ENCODE results near the gene ME1.

GRCh38 chr6:83260577-83260976, 170.3 kb downstream of the ME1 start:
- TF ChIP-seq CTCF (tag by site-specific recombination; IDR thresholded peaks at IDR 0.05) (no peak), REST (tag by site-specific recombination; IDR thresholded peaks at IDR 0.05) (no peak), ZNF549 (tag by site-specific recombination; IDR thresholded peaks at IDR 0.05) (no peak), ZBTB20 (tag by site-specific recombination; IDR thresholded peaks at IDR 0.05) (no peak), ZNF792 (tag by site-specific recombination; IDR thresholded peaks at IDR 0.05) (no peak), ZNF324 (tag by site-specific recombination; IDR thresholded peaks at IDR 0.05) (no peak), ZNF140 (tag by site-specific recombination; IDR thresholded peaks at IDR 0.05) (no peak), ZFP37 (tag by site-specific recombination; IDR thresholded peaks at IDR 0.05) (no peak), ZNF623 (tag by site-specific recombination; IDR thresholded peaks at IDR 0.05) (no peak), ZNF776 (tag by site-specific recombination; IDR thresholded peaks at IDR 0.05; ENCODE audit: borderline replicate concordance) (no peak), ZNF707 (tag by site-specific recombination; IDR thresholded peaks at IDR 0.05) (no peak), ZNF121 (tag by site-specific recombination; IDR thresholded peaks at IDR 0.05) (no peak)
